HL-60/S4 treated with retinoic acid at 250 ng/mL for 4 days and 3 days (cell line): ENCODE data around the gene ABCD3.

Experiments used
- in situ Hi-C: fragments of 300-500 bp; cut with MboI; formaldehyde crosslinking; loops from 2 replicates; pipeline ENCODE4 v1.7.0; 2022; ENCODE audit warnings: low sequenced_read_pairs

ABCD3 gene

DNA sequence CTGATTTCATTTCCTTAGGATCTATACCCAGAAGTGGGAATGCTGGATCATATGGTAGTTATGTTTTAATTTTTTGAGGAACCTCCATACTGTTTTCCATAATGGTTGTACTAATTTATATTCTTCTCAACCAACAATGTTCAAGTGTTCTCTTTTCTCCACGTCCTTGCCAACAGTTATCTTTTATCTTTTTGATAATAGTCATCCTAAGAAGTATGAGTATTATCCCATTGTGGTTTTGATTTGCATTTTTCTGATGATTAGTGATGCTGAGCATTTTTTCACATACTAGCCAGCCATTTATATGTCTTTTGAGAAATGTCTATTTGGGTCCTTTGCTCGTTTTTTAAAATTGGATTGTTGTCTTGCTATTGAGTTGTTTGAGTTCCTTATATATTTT lies 38.5 kb downstream of the ABCD3 start:
- in situ Hi-C loops, result loop anchor here (25.0 kb wide), 1 partner anchor 394 kb away; no protein-coding TSS in a partner anchor

GRCh38 chr1:94462606-94463005 lies 44.4 kb downstream of the ABCD3 start:
- in situ Hi-C loops, result loop anchor here (25.0 kb wide), 1 partner anchor 400 kb away; no protein-coding TSS in a partner anchor

- in situ Hi-C loops, result loop anchor here (25.0 kb wide), 1 partner anchor 401 kb away; no protein-coding TSS in a partner anchor
Measured at GRCh38 chr1:94463056-94463764, 45.0 kb downstream of the ABCD3 start.

DNA sequence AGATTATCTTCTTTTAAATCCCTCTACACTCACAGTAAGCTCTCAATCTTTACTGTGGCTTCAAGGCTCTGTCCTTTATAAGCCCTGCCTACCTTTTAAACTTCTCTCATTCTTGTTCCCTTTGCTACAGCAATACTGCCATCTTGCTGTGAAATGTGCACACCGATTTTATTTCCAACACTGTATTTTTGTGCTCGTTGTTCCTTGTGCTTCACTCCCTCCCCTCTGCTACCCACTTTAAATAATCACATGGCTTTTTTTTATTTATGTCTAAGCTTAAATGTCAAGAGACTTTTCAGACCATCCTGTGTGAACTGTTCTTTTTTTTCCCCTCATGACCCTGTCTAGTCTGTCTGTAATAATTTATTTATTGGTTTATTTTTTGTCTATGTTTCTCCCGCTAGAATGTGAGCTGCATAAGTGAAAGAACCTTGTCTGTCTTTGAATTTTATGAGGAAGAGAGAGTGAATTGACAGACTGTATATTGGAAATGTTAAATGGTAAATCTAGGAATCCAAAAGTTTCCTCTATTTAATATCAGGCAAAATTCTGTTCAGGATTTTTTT lies 45.7 kb downstream of the ABCD3 start:
- in situ Hi-C loops, result loop anchor here (25.0 kb wide), 1 partner anchor 402 kb away; no protein-coding TSS in a partner anchor

DNA sequence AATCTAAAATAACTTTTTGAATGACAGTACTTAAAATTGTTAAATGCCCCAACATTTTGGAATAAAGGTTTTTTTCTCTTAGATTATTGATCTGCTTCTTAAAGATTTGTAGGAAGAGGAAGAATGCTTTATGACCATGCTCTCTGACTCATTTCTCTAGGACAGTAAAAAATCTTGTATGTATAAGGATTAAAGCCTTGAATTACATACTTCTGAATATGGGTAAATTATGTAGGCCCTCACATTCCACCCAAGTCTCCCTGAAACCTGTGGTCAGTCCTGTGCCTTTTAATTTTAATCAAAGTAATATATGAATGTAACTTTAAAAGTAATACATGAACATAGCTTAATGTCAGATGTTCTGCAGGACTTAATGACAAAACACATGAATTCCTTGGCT lies 50.5 kb downstream of the ABCD3 start:
- in situ Hi-C loops, result loop anchor here (25.0 kb wide), 1 partner anchor 406 kb away; no protein-coding TSS in a partner anchor

DNA sequence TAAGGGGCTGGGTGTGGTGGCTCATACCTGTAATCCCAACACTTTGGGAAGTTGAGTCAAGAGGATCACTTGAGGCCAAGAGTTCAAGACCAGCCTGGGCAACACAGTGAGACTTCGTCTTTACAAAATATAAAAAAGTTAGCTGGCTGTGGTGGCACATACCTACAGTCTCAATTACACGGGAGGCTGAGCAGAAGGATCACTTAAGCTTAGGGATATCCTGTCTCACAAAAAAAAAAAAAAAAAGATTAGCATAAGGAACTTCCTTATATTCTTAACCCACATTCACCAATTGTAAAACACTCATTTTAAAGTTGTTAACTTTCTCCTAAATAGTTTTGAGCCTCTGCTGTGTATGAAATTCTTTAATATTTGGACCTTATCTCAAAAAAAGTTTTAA lies 53.1 kb downstream of the ABCD3 start:
- in situ Hi-C loops, result loop anchor here (25.0 kb wide), 1 partner anchor 409 kb away; no protein-coding TSS in a partner anchor

DNA sequence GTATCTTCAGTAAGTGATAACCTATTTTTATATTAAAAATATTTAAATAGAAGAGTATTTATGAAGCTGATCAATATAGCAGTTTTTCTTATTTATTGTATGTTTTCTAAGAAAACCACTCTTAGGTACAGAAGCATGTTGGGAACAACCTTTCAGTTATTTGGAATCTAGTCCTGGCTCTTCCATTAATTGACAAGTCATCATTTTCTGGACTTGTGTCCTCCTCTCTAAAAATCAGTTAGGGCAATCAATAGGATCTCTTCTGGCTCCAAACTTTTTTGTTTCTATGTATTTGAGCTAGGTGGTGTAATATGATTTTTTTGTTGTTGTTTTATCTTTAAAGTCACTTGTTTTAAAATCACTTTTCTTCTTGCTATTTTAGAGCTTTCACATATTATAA lies 57.0 kb downstream of the ABCD3 start:
- in situ Hi-C loops, result no loop called here

- in situ Hi-C loops, result no loop called here
Measured at GRCh38 chr1:94479682-94480081, 61.5 kb downstream of the ABCD3 start.

DNA sequence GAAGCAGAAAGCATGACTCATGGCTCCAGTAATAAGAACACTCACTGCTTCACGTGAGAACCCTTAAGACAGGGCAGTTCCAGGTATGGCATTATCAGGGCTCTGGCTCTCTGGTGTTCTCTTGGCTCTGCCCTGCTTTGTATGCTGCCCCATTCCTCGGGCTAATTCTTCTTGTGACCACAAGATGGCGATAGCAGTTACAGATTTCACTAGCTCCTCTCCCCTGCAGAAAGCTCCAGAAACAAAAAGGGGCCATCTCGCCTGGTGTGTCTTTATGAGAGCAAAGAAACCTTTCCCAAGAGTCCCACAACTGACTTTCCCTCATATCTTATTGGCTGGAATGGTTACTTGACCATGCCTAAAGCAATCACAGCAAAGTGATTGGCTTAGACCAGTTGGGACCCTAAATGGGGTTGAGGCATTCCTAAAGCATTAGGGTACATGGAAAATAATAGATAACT lies 63.3 kb downstream of the ABCD3 start:
- in situ Hi-C loops, result no loop called here

DNA sequence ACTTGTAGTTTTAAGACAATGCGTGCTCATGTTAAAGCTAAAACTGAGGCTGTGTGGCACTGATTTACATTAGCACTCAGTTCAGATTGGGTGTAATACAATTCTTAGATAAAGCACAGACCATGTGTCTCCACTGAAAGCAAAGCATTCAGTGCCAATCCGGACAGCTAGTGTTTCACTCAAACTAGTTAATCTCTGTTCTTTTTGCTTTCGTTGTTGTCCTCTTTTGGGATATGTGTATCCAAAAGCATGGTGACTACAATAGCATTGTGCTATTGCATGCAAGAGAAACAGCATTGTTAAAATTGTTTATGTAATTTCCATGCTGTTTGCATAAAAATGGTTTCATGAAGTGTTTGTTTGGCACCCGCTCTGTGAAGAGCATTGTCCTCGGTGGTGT lies 68.8 kb downstream of the ABCD3 start:
- in situ Hi-C loops, result no loop called here

DNA sequence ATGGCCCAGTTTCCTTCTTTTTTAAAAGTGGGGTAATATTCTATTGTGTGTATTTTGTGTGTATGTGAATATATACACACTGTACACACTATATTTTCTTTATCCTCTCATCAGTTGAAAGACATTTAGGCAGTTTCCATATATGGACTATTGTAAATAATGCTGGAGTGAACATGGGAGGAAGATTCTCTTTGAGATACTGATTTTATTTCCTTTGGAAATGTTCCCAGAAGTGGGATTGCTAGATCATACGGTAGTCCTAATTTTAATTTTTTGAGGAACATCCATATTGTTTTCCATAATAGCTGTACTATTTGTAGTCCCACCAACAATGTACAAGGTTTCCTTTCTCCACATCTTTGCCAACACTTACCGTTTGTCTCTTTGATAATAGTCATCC lies 72.4 kb downstream of the ABCD3 start:
- in situ Hi-C loops, result no loop called here

DNA sequence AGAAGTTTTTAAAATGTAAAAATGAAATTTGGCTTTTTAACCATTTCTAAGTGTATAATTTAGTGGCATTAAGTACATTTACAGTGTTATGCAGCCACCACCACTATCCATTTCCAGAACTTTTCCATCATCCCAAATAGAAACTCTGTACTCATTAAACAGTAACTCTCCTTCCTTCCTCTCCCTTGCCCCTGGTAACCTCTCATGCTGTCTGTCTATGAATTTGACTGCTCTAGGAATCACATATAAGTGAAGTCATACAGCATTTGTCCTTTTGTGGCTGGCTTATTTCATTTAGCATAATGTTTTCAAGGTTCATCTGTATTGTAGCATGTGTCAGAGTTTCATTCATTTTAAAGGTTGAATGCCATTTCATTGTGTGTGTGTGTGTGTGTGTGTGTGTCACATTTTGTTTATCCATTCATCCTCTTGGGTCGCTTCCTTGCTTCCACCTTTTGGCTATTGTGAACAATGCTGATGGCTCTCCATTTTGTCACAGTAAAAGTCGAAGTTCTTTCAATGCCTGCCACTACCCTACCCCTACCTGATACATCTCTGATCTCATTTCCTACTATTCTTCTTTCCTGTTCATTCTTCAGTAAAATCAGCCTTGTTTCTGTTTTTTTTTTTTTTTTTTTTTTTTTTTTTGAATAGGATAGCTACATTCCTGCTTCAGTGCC lies 78.0 kb downstream of the ABCD3 start:
- in situ Hi-C loops, result no loop called here

DNA sequence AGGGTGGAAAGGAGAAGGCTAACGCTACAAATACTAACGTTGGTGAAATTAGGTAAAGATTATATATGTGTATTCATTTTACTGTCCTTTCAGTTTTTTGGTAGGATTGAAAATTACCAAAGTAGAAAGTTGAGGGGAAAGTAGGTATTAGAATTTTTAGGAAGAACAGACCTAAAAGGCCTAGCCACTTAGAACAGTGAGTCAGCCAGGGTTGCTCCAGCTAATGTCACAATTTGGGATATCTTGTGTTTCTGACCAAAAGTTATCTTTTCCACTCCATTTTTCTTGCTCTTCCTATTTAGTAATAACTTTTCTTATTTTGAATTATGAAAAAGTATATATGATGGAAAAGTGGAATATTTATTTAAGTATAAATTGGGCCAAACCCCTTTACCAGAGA lies 83.2 kb downstream of the ABCD3 start:
- in situ Hi-C loops, result loop anchor here (25.0 kb wide), 1 partner anchor 536 kb away; no protein-coding TSS in a partner anchor

DNA sequence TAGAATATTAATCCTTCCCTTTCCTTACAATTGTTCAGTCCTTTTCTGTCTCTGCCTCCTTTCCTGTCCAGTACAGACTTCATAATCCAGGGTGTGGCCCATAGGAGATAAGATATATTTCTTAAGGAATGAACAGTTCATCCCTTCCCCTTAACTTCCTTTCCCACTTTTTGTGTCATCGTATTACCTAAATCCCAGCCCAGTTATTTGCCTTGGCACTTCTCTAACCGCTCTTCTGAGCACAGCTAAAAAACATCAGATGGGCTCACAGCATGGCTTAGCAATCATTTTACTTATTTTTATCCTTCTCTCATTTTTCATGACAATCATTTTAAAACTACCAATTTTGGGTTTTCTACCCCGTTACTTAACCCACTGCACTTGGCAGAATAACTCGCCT lies 83.7 kb downstream of the ABCD3 start:
- in situ Hi-C loops, result loop anchor here (25.0 kb wide), 1 partner anchor 535 kb away; no protein-coding TSS in a partner anchor

DNA sequence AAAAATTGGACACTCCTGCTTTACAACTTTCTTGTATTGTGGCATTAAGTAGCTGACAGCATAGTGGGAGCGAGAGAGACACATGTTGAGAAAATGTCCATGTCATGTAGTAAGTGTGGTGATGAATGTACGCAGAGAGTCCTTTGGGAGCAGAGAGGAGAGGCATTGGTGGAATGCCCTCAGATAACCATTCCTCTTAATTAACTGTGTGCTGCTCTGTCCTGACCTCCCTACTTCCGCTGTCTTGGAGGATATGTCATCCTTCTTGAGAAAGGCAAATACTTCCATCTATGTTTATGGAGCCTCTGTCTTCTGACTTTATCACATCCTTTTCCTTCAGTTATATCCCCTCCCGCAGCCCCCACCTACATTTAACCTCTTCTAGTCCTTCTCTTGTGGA lies 85.0 kb downstream of the ABCD3 start:
- in situ Hi-C loops, result loop anchor here (25.0 kb wide), 1 partner anchor 534 kb away; no protein-coding TSS in a partner anchor

- in situ Hi-C loops, result loop anchor here (25.0 kb wide), 1 partner anchor 533 kb away; no protein-coding TSS in a partner anchor
Measured at GRCh38 chr1:94504601-94505000, 86.4 kb downstream of the ABCD3 start.

- in situ Hi-C loops, result loop anchor here (25.0 kb wide), 1 partner anchor 524 kb away; no protein-coding TSS in a partner anchor
Measured at GRCh38 chr1:94512816-94513215, 94.6 kb downstream of the ABCD3 start.

- in situ Hi-C loops, result loop anchor here (25.0 kb wide), 1 partner anchor 523 kb away; no protein-coding TSS in a partner anchor
Measured at GRCh38 chr1:94514095-94514727, 96.0 kb downstream of the ABCD3 start.

DNA sequence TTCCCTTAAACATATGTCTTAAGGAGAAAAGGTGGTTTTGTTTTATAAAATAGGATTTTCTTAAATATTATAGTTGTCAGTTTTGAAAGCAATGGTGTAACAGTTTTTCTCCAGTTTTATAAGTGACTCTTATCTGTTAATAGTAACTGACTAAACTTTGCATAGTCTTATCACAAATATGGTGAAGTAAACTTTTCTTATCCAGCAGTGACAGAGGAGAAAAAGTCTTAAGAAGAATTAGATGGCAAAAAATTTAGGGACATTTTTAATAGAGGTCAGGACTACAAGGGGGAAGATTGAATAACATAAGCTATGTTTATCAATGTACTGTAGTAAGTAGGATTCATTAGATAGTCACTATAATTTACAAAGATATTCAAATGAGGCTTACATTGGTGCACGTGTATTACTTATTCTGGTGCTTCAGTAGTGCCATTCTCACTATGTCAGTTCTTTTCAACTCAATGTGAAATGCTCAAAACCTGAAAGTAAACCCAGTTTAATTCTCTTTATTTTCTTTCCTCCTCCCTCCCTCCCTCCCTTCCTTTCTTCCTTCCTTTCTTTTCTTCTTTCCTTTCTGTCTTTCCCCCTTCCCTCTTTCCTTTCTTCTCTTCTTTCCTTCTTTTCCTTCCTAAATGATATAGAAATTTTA lies 97.2 kb downstream of the ABCD3 start:
- in situ Hi-C loops, result loop anchor here (25.0 kb wide), 1 partner anchor 522 kb away; no protein-coding TSS in a partner anchor

DNA sequence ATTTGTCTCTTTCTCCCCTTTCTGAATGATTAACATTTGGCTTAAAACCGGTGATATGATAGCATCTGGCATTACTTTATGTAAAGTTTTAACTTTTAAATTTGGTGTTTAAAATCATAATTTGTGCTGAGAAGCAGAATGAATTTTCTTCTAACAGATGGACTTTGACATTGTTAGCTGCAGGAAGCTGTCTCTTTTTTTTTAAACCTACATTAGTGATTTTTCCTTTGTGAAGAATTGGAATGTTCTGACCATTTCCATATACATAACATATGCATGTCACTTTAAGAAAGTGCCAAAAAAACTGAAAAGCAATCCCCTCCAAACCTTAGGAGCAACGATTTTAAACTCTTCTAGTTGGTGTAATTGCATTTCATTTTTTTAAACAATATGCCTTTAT lies 101.2 kb downstream of the ABCD3 start:
- in situ Hi-C loops, result loop anchor here (25.0 kb wide), 1 partner anchor 518 kb away; no protein-coding TSS in a partner anchor
